Measurements from ENCODE around the gene NTRK2.

Gene NTRK2

DNA sequence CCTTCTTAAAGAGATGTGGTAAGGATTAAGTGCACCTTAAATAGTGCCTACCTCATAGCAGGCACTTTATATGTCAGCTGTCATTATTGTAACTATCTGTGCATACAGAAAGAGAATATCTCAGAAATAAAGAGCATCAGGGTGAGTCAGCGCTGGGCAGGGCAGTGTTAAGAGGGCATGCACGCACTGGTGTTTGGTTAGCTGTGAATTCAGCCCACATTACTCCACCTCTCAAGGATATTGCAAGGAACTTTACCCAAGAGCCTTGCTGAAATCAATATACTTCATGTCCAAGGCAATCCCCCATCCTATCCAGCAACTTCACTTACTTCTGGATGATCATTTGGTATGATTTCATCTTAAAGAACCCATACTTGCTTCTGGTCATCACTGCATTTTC lies 300.9 kb downstream of the NTRK2 start:
- H3K9ac ChIP-seq: no peak overlapping the region
- H3K4me1 ChIP-seq: no peaks in the 10 kb centered on the region
- no peaks in the 10 kb centered on the region for H3K27me3 ChIP-seq (ENCODE audit: control insufficient read depth, insufficient read depth, low read length)
- no peak overlapping the region for H3K4me3 ChIP-seq (ENCODE audit: low read depth, low read length)
- H3K4me2 ChIP-seq (ENCODE audit: low read length): no peak overlapping the region
- no peak overlapping the region for H3K27ac ChIP-seq
- H2AFZ ChIP-seq: no peak overlapping the region
- H3K36me3 ChIP-seq (ENCODE audit: control insufficient read depth, insufficient read depth, low read length): no peaks in the 10 kb centered on the region
- H3K9me3 ChIP-seq (ENCODE audit: control insufficient read depth, low read length): no peaks in the 10 kb centered on the region
- H3K79me2 ChIP-seq: no peaks in the 10 kb centered on the region
- TF ChIP-seq, protein P1, sequence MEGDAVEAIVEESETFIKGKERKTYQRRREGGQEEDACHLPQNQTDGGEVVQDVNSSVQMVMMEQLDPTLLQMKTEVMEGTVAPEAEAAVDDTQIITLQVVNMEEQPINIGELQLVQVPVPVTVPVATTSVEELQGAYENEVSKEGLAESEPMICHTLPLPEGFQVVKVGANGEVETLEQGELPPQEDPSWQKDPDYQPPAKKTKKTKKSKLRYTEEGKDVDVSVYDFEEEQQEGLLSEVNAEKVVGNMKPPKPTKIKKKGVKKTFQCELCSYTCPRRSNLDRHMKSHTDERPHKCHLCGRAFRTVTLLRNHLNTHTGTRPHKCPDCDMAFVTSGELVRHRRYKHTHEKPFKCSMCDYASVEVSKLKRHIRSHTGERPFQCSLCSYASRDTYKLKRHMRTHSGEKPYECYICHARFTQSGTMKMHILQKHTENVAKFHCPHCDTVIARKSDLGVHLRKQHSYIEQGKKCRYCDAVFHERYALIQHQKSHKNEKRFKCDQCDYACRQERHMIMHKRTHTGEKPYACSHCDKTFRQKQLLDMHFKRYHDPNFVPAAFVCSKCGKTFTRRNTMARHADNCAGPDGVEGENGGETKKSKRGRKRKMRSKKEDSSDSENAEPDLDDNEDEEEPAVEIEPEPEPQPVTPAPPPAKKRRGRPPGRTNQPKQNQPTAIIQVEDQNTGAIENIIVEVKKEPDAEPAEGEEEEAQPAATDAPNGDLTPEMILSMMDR (IDR thresholded peaks at IDR 0.05): no peak

DNA sequence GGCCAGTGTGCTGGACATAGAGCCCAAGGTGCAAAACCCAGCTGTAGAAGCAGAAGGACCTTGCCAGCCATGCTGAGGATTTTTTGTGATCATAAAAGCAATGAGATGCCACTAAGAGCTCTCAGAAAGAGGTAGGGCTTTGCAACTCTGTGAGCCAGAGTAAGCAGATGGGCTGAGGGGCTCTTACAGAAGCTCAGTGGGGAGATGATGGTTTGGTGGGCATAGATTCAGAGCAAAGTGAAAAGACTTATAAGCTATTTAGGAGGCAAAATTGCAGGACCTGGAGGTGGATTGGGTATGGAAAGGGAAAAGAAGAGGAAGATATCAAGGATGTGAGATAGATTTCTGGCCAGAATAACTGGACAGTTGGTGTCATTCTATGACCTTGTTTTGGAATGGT lies 302.0 kb downstream of the NTRK2 start:
- Histone ChIP-seq H3K36me3 (ENCODE audit: control insufficient read depth, insufficient read depth, low read length) (no peaks in the 10 kb centered on the region), H2AFZ (no peak overlapping the region), H3K9me3 (ENCODE audit: control insufficient read depth, low read length) (no peaks in the 10 kb centered on the region), H3K9ac (no peak overlapping the region), H3K27ac (no peak overlapping the region), H3K27me3 (ENCODE audit: control insufficient read depth, insufficient read depth, low read length) (no peaks in the 10 kb centered on the region), H3K79me2 (no peaks in the 10 kb centered on the region), H3K4me3 (ENCODE audit: low read depth, low read length) (no peak overlapping the region), H3K4me2 (ENCODE audit: low read length) (no peak overlapping the region), H3K4me1 (no peaks in the 10 kb centered on the region)
- TF ChIP-seq, protein P1 (IDR thresholded peaks at IDR 0.05): no peak

DNA sequence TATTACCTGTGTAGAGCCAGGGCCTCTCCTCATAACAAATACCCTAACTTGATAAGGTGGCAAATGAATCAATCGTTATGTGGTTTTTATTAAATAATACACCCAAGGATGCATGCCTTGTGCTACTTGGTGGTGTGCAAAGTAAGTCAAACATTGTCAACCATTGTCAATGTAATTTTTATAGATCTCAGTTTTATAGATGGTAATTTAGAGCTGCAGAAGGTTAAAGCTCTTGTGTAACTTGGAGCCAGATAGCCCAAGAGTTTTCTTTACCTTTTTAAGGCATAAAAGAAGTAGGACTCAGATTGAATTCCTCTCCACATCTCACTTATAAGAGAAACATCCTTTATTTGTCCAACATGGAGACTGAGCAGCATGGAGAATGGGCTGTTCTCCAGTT lies 304.7 kb downstream of the NTRK2 start:
- no peak overlapping the region for H2AFZ ChIP-seq
- no peaks in the 10 kb centered on the region for H3K79me2 ChIP-seq

GRCh38 chr9:84974855-84975254 lies 305.3 kb downstream of the NTRK2 start:
- H3K27ac ChIP-seq: no peak overlapping the region
- no peaks in the 10 kb centered on the region for H3K9me3 ChIP-seq (ENCODE audit: control insufficient read depth, low read length)
- H2AFZ ChIP-seq: no peak overlapping the region
- no peak overlapping the region for H3K9ac ChIP-seq
- no peak overlapping the region for H3K4me3 ChIP-seq (ENCODE audit: low read depth, low read length)
- no peaks in the 10 kb centered on the region for H3K27me3 ChIP-seq (ENCODE audit: control insufficient read depth, insufficient read depth, low read length)
- H3K4me2 ChIP-seq (ENCODE audit: low read length): no peak overlapping the region
- TF ChIP-seq, protein P1 (IDR thresholded peaks at IDR 0.05): no peak
- no peaks in the 10 kb centered on the region for H3K79me2 ChIP-seq
- H3K4me1 ChIP-seq: no peaks in the 10 kb centered on the region
- no peaks in the 10 kb centered on the region for H3K36me3 ChIP-seq (ENCODE audit: control insufficient read depth, insufficient read depth, low read length)

More for the DNA sequence above, 304.7 kb downstream of the NTRK2 start:
- TF ChIP-seq, protein P1 (IDR thresholded peaks at IDR 0.05): no peak
- no peak overlapping the region for H3K4me2 ChIP-seq (ENCODE audit: low read length)
- H3K9ac ChIP-seq: no peak overlapping the region
- no peak overlapping the region for H3K4me3 ChIP-seq (ENCODE audit: low read depth, low read length)
- H3K36me3 ChIP-seq (ENCODE audit: control insufficient read depth, insufficient read depth, low read length): no peaks in the 10 kb centered on the region
- H3K27me3 ChIP-seq (ENCODE audit: control insufficient read depth, insufficient read depth, low read length): no peaks in the 10 kb centered on the region
- no peaks in the 10 kb centered on the region for H3K4me1 ChIP-seq
- H3K9me3 ChIP-seq (ENCODE audit: control insufficient read depth, low read length): no peaks in the 10 kb centered on the region
- H3K27ac ChIP-seq: no peak overlapping the region

GRCh38 chr9:84975926-84976325 lies 306.4 kb downstream of the NTRK2 start:
- no peaks in the 10 kb centered on the region for H3K36me3 ChIP-seq (ENCODE audit: control insufficient read depth, insufficient read depth, low read length)
- no peaks in the 10 kb centered on the region for H3K27me3 ChIP-seq (ENCODE audit: control insufficient read depth, insufficient read depth, low read length)
- H3K9me3 ChIP-seq (ENCODE audit: control insufficient read depth, low read length): no peaks in the 10 kb centered on the region
- no peak overlapping the region for H3K27ac ChIP-seq
- TF ChIP-seq, protein P1 (IDR thresholded peaks at IDR 0.05): no peak
- H3K79me2 ChIP-seq: no peaks in the 10 kb centered on the region
- H3K4me3 ChIP-seq (ENCODE audit: low read depth, low read length): no peak overlapping the region
- H2AFZ ChIP-seq: no peak overlapping the region
- H3K9ac ChIP-seq: no peak overlapping the region
- H3K4me2 ChIP-seq (ENCODE audit: low read length): no peak overlapping the region
- H3K4me1 ChIP-seq: no peaks in the 10 kb centered on the region
